Heart left ventricle (tissue), 16 donors: ENCODE measurements around the gene HRAS. TPM values are rescaled to one million over a fixed set of nuclear protein-coding genes. Genes with fewer than 3 reads are reported as not detected.

ENCODE experiments used
- ATAC-seq, 4 donors: fragments of 200-7000 bp; cut with Tn5 transposase; one replicate each; pipeline ENCODE4 v1.9.1; 2020 to 2022; ENCODE audit warnings: moderate library complexity in 4 of 4, mild to moderate bottlenecking in 3 of 4, moderate number of reproducible peaks in 1 of 4
- DNase-seq, 5 donors: peaks; one replicate each; pipeline ENCODE4 v3.0.0-alpha.2; 2020
- H3K27ac ChIP-seq, 12 donors: fragments of 200-600 bp; sonication (generic) in 4 of 12; one replicate each; pipeline versions ENCODE4 v1.5.0 to v1.8.0; 2016 to 2022; ENCODE audit warnings: mild to moderate bottlenecking in 2 of 12
- H3K27me3 ChIP-seq, 9 donors: fragments of 200-600 bp; sonication (generic) in 2 of 9; one replicate each; pipeline versions ENCODE4 v1.5.1 to v1.8.0; 2016 to 2022; ENCODE audit warnings: mild to moderate bottlenecking in 3 of 9
- H3K36me3 ChIP-seq, 9 donors: fragments of 200-600 bp; sonication (generic) in 2 of 9; one replicate each; pipeline versions ENCODE4 v1.5.0 to v1.8.0; 2018 to 2022; ENCODE audit warnings: mild to moderate bottlenecking in 2 of 9
- H3K4me1 ChIP-seq, 12 donors: fragments of 200-600 bp; sonication (generic) in 4 of 12; one replicate each; pipeline versions ENCODE4 v1.5.0 to v1.8.0; 2016 to 2022; ENCODE audit warnings: mild to moderate bottlenecking in 3 of 12
- H3K4me3 ChIP-seq, 12 donors: fragments of 200-600 bp; sonication (generic) in 4 of 12; one replicate each; pipeline versions ENCODE4 v1.5.0 to v1.8.0; 2017 to 2022; ENCODE audit warnings: mild to moderate bottlenecking in 9 of 12, moderate library complexity in 4 of 12
- H3K9me3 ChIP-seq, 12 donors: fragments of 200-600 bp; sonication (generic) in 4 of 12; one replicate each; pipeline versions ENCODE4 v1.5.0 to v1.8.0; 2016 to 2022; ENCODE audit warnings: mild to moderate bottlenecking in 1 of 12
- CTCF ChIP-seq, 12 donors: fragments of 200-600 bp; sonication (generic) in 4 of 12; IDR thresholded peaks; one replicate each; pipeline versions ENCODE4 v1.5.0 to v1.8.0; 2018 to 2022; ENCODE audit warnings: antibody characterized with exemption in 12 of 12, mild to moderate bottlenecking in 5 of 12
- POLR2A ChIP-seq, 2 donors: fragments of 450-650 bp; IDR thresholded peaks; one replicate each; pipeline ENCODE4 v1.6.1; 2017; ENCODE audit warnings: antibody characterized with exemption in 2 of 2, mild to moderate bottlenecking in 2 of 2, moderate library complexity in 2 of 2
- WGBS, 4 donors: extraction: QIAGEN DNeasy Blood & Tissue Kit in 2 of 4; methylation state at CpG; one replicate each; pipeline versions ENCODE4 v1.1.5 to v1.1.7; 2013 to 2018; 5-methylcytosine and 5-hydroxymethylcytosine counted together
- intact Hi-C, 10 donors: fragments of 100-400 bp; cut with DNase I; formaldehyde crosslinking; loops; one replicate each; pipeline versions ENCODE4 v1.11.1 to v1.14.2; 2022
- long read RNA-seq, 3 donors: library from polyadenylated mRNA; unstranded; transcript quantifications; one replicate each; pipeline ENCODE4 v2.0.0, GENCODE V29; 2020 to 2021
- polyA plus RNA-seq, 2 donors: library from polyadenylated mRNA; stranded (reverse); fragments of 200-250 nt; gene quantifications; one replicate each; pipeline ENCODE4 v1.2.3, GENCODE V29; 2013
- total RNA-seq, 9 donors: library from RNA; depleted of rRNA in 2 of 9; stranded (reverse); fragments of >200 nt in 2 of 9; fragmentation: NEBNext Ultra II Directional in 3 of 9; extraction: Animal tissue kit (Norgen Biotek cat#: 25700) in 3 of 9; gene quantifications; one replicate each; pipeline versions ENCODE4 v1.1.0 to v1.2.4, GENCODE V29; 2016 to 2023
- donor health status: ischemic (EF 13 %, LVEDD 7.1; RV severe dilation, severe dysfunction).
- donor health status: healthy with polysubstance abuse.
- donor health status: DM: no; HTN: yes; CAD: no.
- donor health status: DM: no; HTN: no; CAD: no.
- donor health status: ischemic (EF 25% LVEDD 6.9; RV normal size, moderate dysfunction).
- donor health status: ischemic (EF 25% LVEDD 5.7; RV mildly dilated, moderate dysfunction).
- donor health status: healthy.
- donor health status: DM: yes; HTN: yes; CAD: no.
- donor health status: ischemic (EF 35%, LVEDD 5.7; RV mildly dilated, moderate dysfunction).
- donor health status: nonischemic (EF 11% LVEDD 7.7; RV severe dilation, severe dysfunction).
- donor health status: DM: yes; HTN: yes; CAD: no.
- donor health status: PGD.
- donor health status: ischemic (EF 29% LVEDD 5.4; RV normal size, mild dysfunction).
- donor health status: nonischemic (EF 23%, LVEDD 6.1; RV moderate dilation, normal function).

HRAS gene
- total RNA-seq (10 to 100 TPM; 44.0 to 65.4 (median 55.6) TPM), polyA plus RNA-seq (10 to 100 TPM; 83.3 to 99.3 TPM)
- long read RNA-seq, donor 1, transcript HRAS-201 (6 exons, 894 nt): major isoform, 33 of 54 reads
- long read RNA-seq, donor 1, transcript HRAS-205 (5 exons, 1,151 nt): minor isoform, 7 of 54 reads
- long read RNA-seq, donor 1, partial matches to known transcripts: 5 of 54 reads
- long read RNA-seq, donor 1, other reads (novel, unspliced or antisense): 5 of 54 reads
- long read RNA-seq, donor 2, partial matches to known transcripts: 3 of 6 reads
- long read RNA-seq, donor 2, other reads (novel, unspliced or antisense): 0 of 6 reads
- long read RNA-seq, donor 3, transcript HRAS-201 (6 exons, 894 nt): major isoform, 18 of 30 reads
- long read RNA-seq, donor 3, partial matches to known transcripts: 2 of 30 reads
- long read RNA-seq, donor 3, other reads (novel, unspliced or antisense): 6 of 30 reads

GRCh38 chr11:535519-536454 lies at the start of gene HRAS:
HRAS (minus strand) TSS chr11:535576.
- peaks cover 3 to 19% (median 9%) of the 10 kb centered on the region in 9 donors for H3K27me3 ChIP-seq
- no peaks in the 10 kb centered on the region for H3K9me3 ChIP-seq
- WGBS, 4 donors: 2 to 13% (median 5%) methylated on average over 27 to 97 of the region's 97 CpGs
- peak within 1 kb of the TSS; percentile 40 to 92 (median 80) for H3K27ac ChIP-seq
- peaks cover 0 to 29% (median 20%) of the 10 kb centered on the region in 9 donors for H3K36me3 ChIP-seq
- intact Hi-C loops: no loop called here
- peak within 1 kb of the TSS; percentile 68 to 99 (median 86) for H3K4me3 ChIP-seq
- DNase-seq: peak; percentile 94 to 98 (median 95)
- peak; percentile 93 to 96 (median 94) for ATAC-seq
- no peak for TF ChIP-seq CTCF (IDR thresholded peaks at IDR 0.05)
- peak in 1 of 2 donors; percentile 92 for TF ChIP-seq POLR2A (IDR thresholded peaks at IDR 0.05)
- peaks cover 9 to 50% (median 32%) of the 10 kb centered on the region in 12 donors for H3K4me1 ChIP-seq

- peaks cover 0 to 72% (median 66%) of the 10 kb centered on the region in 9 donors for H3K36me3 ChIP-seq
- 94 to 99% (median 96%) methylated on average over 6 to 10 of the region's 10 CpGs for WGBS, 4 donors
- H3K27ac ChIP-seq: no peak overlapping the region
- no peak overlapping the region for H3K4me3 ChIP-seq
- no peak for DNase-seq
- no peaks in the 10 kb centered on the region for H3K9me3 ChIP-seq
- TF ChIP-seq CTCF (IDR thresholded peaks at IDR 0.05) (no peak), POLR2A (IDR thresholded peaks at IDR 0.05) (no peak)
- peaks cover 6 to 30% (median 19%) of the 10 kb centered on the region in 12 donors for H3K4me1 ChIP-seq
- intact Hi-C loops: no loop called here
- ATAC-seq: no peak
- H3K27me3 ChIP-seq: no peaks in the 10 kb centered on the region
Measured at GRCh38 chr11:584287-584686, 48.9 kb upstream of the HRAS start.

- Histone ChIP-seq H3K27ac (peak overlapping the region in 1 of 12 donors; percentile 35), H3K4me1 (peaks cover 17 to 52% (median 38%) of the 10 kb centered on the region in 12 donors), H3K27me3 (no peaks in the 10 kb centered on the region), H3K4me3 (no peak overlapping the region), H3K9me3 (no peaks in the 10 kb centered on the region), H3K36me3 (peaks cover 0 to 47% (median 42%) of the 10 kb centered on the region in 9 donors)
- peak in 1 of 5 donors; percentile 51 for DNase-seq
- intact Hi-C loops: no loop called here
- no peak for ATAC-seq
- TF ChIP-seq CTCF (IDR thresholded peaks at IDR 0.05): no peak
- no peak for TF ChIP-seq POLR2A (IDR thresholded peaks at IDR 0.05)
- 73 to 76% (median 76%) methylated on average over 17 of the region's 17 CpGs for WGBS, 4 donors
Measured at GRCh38 chr11:581752-582151, 46.4 kb upstream of the HRAS start.
